HepG2 (cell line): ENCODE data around the gene IGF2. TPM values are rescaled to one million over a fixed set of nuclear protein-coding genes. Genes with fewer than 3 reads are reported as not detected.

Experiments used
- ARID3A ChIP-seq: IDR thresholded peaks from 2 replicates; pipeline ENCODE4 v1.6.1; 2012; ENCODE audit warnings: low read depth, low read length, improper control_type of control experiment
- IKZF4 ChIP-seq: sonication (generic); formaldehyde crosslinking; IDR thresholded peaks from 2 replicates; pipeline ENCODE4 v1.5.1; 2020; ENCODE audit warnings: borderline replicate concordance, mild to moderate bottlenecking, low read depth, missing genetic modification reagents; ENCODE audit errors: not compliant biosample characterization
- KMT2A ChIP-seq: sonication (generic); formaldehyde crosslinking; IDR thresholded peaks from 2 replicates; pipeline ENCODE4 v1.4.0; 2020; ENCODE audit warnings: missing genetic modification reagents
- MLLT10 ChIP-seq: sonication (generic); formaldehyde crosslinking; IDR thresholded peaks from 2 replicates; pipeline ENCODE4 v1.4.0; 2020; ENCODE audit warnings: missing genetic modification reagents
- MTERF4 ChIP-seq: sonication (generic); formaldehyde crosslinking; IDR thresholded peaks from 2 replicates; pipeline ENCODE4 v1.8.0; 2023; ENCODE audit warnings: mild to moderate bottlenecking, missing genetic modification reagents
- MYC ChIP-seq: sonication (generic); formaldehyde crosslinking; IDR thresholded peaks from 2 replicates; pipeline ENCODE4 v1.9.0; 2021; ENCODE audit warnings: missing genetic modification reagents, borderline replicate concordance
- NRL ChIP-seq: sonication (generic); formaldehyde crosslinking; IDR thresholded peaks from 2 replicates; pipeline ENCODE4 v1.5.0; 2020; ENCODE audit warnings: missing genetic modification reagents, mild to moderate bottlenecking, moderate library complexity, borderline replicate concordance
- PLRG1 ChIP-seq: fragments of 450-650 bp; conservative IDR thresholded peaks from 2 replicates; pipeline ENCODE4 v1.6.1; 2016
- RFXANK ChIP-seq: IDR thresholded peaks from 2 replicates; pipeline ENCODE4 v1.6.1; 2016
- SALL1 ChIP-seq: sonication (generic); formaldehyde crosslinking; IDR thresholded peaks from 2 replicates; pipeline ENCODE4 v1.8.0; 2022; ENCODE audit warnings: mild to moderate bottlenecking, missing genetic modification reagents
- SATB2 ChIP-seq: sonication (generic); formaldehyde crosslinking; IDR thresholded peaks from 2 replicates; pipeline ENCODE4 v1.5.0; 2020; ENCODE audit warnings: missing genetic modification reagents
- SP140L ChIP-seq: sonication (generic); formaldehyde crosslinking; IDR thresholded peaks from 2 replicates; pipeline ENCODE4 v1.4.0; 2020; ENCODE audit warnings: missing genetic modification reagents, borderline replicate concordance
- TOE1 ChIP-seq: sonication (generic); formaldehyde crosslinking; IDR thresholded peaks from 2 replicates; pipeline ENCODE4 v1.4.0; 2020; ENCODE audit warnings: mild to moderate bottlenecking, missing genetic modification reagents
- ZNF382 ChIP-seq: sonication (generic); formaldehyde crosslinking; IDR thresholded peaks from 2 replicates; pipeline ENCODE4 v1.5.0; 2020; ENCODE audit warnings: missing genetic modification reagents, mild to moderate bottlenecking, borderline replicate concordance
- ZNF567 ChIP-seq: sonication (generic); formaldehyde crosslinking; IDR thresholded peaks from 2 replicates; pipeline ENCODE4 v1.8.1; 2023; ENCODE audit warnings: mild to moderate bottlenecking, missing genetic modification reagents, borderline replicate concordance
- ZNF691 ChIP-seq: sonication (generic); formaldehyde crosslinking; IDR thresholded peaks from 2 replicates; pipeline ENCODE4 v1.4.0; 2020; ENCODE audit warnings: missing genetic modification reagents, low read depth, mild to moderate bottlenecking, borderline replicate concordance
- polyA plus RNA-seq, 8 experiments: library from polyadenylated mRNA; depleted of rRNA in 3 of 8; stranded (reverse) in 7 of 8; unstranded in 1 of 8; fragments of >200 nt; fragmentation: Illumina TruSeq in 4 of 8; extraction: Trizol in 4 of 8; gene quantifications; 2 replicates each; pipeline versions ENCODE4 v1.2.1 to v1.2.3, GENCODE V29; 2011 to 2016; ENCODE audit warnings: low read depth in 4 of 8, missing spikeins in 1 of 8, mixed read lengths in 1 of 8; ENCODE audit not compliant: insufficient read depth in 1 of 8
- total RNA-seq, 5 experiments: library from RNA; depleted of rRNA; stranded (reverse); fragments of >200 nt; fragmentation: Illumina TruSeq; extraction: Trizol; gene quantifications; 2 replicates each; pipeline ENCODE4 v1.2.3, GENCODE V29; 2016; ENCODE audit warnings: low read depth in 1 of 5
- TF ChIP-seq, protein P1 (sequence below): sonication (generic); formaldehyde crosslinking; IDR thresholded peaks from 2 replicates; pipeline ENCODE4 v1.9.0; 2022; ENCODE audit warnings: missing genetic modification reagents, mild to moderate bottlenecking, borderline replicate concordance
- TF ChIP-seq, protein P2 (sequence below): sonication (generic); formaldehyde crosslinking; IDR thresholded peaks from 2 replicates; pipeline ENCODE4 v1.8.1; 2022; ENCODE audit warnings: low read depth, mild to moderate bottlenecking, missing genetic modification reagents
- TF ChIP-seq, protein P3 (sequence below): sonication (generic); formaldehyde crosslinking; IDR thresholded peaks from 2 replicates; pipeline ENCODE4 v1.4.0; 2020; ENCODE audit warnings: missing genetic modification reagents

Gene IGF2
- total and polyA plus RNA-seq, 2 of the 13 experiments (the other 11 are each of a cell fraction or from before 2014, with no cell fraction given): 79.1 to 254 TPM

GRCh38 chr11:2156416-2157182 lies 17.4 kb upstream of the IGF2 start (continued):
- TF ChIP-seq NRL (CRISPR knock-in tag) (peak; percentile 35; the same call in 1 of the 2 replicates), SALL1 (CRISPR knock-in tag) (peak; percentile 35; the same call in 1 of the 2 replicates), SP140L (CRISPR knock-in tag) (no peak), SATB2 (no peak), KMT2A (no peak), TOE1 (CRISPR knock-in tag) (no peak), ARID3A (no peak), MYC (no peak), ZNF691 (CRISPR knock-in tag) (no peak), PLRG1 (no peak), MTERF4 (CRISPR knock-in tag) (peak; percentile 65; the same call in 1 of the 2 replicates), ZNF382 (CRISPR knock-in tag) (no peak), MLLT10 (CRISPR knock-in tag) (no peak), RFXANK (CRISPR knock-in tag) (no peak), ZNF567 (CRISPR knock-in tag) (no peak), IKZF4 (CRISPR knock-in tag) (no peak)
- TF ChIP-seq, protein P1, sequence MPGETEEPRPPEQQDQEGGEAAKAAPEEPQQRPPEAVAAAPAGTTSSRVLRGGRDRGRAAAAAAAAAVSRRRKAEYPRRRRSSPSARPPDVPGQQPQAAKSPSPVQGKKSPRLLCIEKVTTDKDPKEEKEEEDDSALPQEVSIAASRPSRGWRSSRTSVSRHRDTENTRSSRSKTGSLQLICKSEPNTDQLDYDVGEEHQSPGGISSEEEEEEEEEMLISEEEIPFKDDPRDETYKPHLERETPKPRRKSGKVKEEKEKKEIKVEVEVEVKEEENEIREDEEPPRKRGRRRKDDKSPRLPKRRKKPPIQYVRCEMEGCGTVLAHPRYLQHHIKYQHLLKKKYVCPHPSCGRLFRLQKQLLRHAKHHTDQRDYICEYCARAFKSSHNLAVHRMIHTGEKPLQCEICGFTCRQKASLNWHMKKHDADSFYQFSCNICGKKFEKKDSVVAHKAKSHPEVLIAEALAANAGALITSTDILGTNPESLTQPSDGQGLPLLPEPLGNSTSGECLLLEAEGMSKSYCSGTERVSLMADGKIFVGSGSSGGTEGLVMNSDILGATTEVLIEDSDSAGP (CRISPR knock-in tag): 0 out of 2 replicates have a peak, but pooled peaks have one; percentile 40
- TF ChIP-seq, protein P2, sequence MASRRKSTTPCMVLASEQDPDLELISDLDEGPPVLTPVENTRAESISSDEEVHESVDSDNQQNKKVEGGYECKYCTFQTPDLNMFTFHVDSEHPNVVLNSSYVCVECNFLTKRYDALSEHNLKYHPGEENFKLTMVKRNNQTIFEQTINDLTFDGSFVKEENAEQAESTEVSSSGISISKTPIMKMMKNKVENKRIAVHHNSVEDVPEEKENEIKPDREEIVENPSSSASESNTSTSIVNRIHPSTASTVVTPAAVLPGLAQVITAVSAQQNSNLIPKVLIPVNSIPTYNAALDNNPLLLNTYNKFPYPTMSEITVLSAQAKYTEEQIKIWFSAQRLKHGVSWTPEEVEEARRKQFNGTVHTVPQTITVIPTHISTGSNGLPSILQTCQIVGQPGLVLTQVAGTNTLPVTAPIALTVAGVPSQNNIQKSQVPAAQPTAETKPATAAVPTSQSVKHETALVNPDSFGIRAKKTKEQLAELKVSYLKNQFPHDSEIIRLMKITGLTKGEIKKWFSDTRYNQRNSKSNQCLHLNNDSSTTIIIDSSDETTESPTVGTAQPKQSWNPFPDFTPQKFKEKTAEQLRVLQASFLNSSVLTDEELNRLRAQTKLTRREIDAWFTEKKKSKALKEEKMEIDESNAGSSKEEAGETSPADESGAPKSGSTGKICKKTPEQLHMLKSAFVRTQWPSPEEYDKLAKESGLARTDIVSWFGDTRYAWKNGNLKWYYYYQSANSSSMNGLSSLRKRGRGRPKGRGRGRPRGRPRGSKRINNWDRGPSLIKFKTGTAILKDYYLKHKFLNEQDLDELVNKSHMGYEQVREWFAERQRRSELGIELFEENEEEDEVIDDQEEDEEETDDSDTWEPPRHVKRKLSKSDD: no peak
- TF ChIP-seq, protein P3, sequence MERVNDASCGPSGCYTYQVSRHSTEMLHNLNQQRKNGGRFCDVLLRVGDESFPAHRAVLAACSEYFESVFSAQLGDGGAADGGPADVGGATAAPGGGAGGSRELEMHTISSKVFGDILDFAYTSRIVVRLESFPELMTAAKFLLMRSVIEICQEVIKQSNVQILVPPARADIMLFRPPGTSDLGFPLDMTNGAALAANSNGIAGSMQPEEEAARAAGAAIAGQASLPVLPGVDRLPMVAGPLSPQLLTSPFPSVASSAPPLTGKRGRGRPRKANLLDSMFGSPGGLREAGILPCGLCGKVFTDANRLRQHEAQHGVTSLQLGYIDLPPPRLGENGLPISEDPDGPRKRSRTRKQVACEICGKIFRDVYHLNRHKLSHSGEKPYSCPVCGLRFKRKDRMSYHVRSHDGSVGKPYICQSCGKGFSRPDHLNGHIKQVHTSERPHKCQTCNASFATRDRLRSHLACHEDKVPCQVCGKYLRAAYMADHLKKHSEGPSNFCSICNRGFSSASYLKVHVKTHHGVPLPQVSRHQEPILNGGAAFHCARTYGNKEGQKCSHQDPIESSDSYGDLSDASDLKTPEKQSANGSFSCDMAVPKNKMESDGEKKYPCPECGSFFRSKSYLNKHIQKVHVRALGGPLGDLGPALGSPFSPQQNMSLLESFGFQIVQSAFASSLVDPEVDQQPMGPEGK: peak; percentile 22; the same call in 1 of the 2 replicates
